Bronchial epithelial cell (primary cell): ENCODE measurements around the gene CSNK1D. TPM values are rescaled to one million over a fixed set of nuclear protein-coding genes. Genes with fewer than 3 reads are reported as not detected.

Source experiments
- DNase-seq: peaks from one replicate; pipeline ENCODE4 v3.0.0-alpha.2; 2010; ENCODE audit warnings: low read depth
- FAIRE-seq: peaks from 2 replicates; lab custom pipeline; 2011; peaks lifted over from hg19 to GRCh38; lab: Jason Lieb, UNC
- H3K27me3 ChIP-seq: 2 replicates; pipeline ENCODE4 v1.5.1; 2011; ENCODE audit warnings: low read length; ENCODE audit not compliant: control insufficient read depth, insufficient read depth
- H3K36me3 ChIP-seq: 2 replicates; pipeline ENCODE4 v1.5.1; 2011; ENCODE audit warnings: low read length; ENCODE audit not compliant: control insufficient read depth, insufficient read depth
- H3K4me3 ChIP-seq: 2 replicates; pipeline ENCODE4 v1.5.1; 2011; ENCODE audit warnings: mild to moderate bottlenecking, low read depth, low read length, control low read depth
- total RNA-seq: library from RNA; depleted of rRNA; stranded (reverse); fragments of >200 nt; gene quantifications from 2 replicates; pipeline ENCODE4 v1.2.1, GENCODE V29; 2014
- TF ChIP-seq, protein P1 (sequence below): IDR thresholded peaks from 2 replicates; pipeline ENCODE4 v1.5.1; 2011; ENCODE audit warnings: mild to moderate bottlenecking, moderate library complexity, low read length, control low read depth, inconsistent platforms; ENCODE audit not compliant: insufficient read depth, severe bottlenecking

The CSNK1D gene
- total RNA-seq, 1 donor from 2014 or later: 72.4 TPM

DNA sequence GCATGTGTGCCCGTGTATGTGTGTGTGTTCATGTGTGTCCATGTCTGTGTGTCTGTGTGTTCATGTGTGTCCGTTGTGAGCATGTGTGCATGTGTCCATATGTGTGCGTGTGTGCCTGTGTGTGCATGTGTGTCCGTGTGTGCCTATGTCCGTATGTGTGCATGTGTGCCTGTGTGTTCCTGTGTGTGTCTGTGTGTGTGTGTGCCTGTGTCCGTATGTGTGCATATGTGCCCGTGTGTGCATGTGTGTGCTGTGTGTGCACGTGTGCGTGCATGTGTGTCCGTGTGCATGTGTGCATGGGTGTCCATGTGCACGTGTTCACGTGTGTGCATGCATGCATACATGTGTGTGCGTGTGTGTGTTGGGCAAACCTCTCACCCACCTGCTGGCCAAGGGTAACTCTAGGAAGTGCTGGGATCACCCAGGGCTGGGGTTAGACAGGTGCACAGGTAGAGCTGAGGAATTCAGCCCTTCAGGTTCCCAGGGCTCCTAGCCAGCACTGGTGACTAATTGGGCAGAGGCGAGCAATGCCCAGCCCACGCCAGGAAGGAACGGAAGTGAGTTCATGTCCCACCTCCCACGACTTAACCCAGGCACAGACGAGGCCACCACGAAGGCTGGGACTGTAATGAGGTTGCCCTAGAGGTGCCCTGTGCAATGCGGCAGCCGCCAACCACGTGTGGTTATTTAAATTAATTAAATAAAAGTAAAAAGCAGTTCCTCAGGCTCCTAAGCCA, 8.2 kb upstream of the CSNK1D start:
- FAIRE-seq: peak; percentile 96
- Histone ChIP-seq H3K4me3 (no peak overlapping the region), H3K36me3 (no peaks in the 10 kb centered on the region), H3K27me3 (no peaks in the 10 kb centered on the region)
- peak; percentile 92 for DNase-seq
- TF ChIP-seq, protein P1, sequence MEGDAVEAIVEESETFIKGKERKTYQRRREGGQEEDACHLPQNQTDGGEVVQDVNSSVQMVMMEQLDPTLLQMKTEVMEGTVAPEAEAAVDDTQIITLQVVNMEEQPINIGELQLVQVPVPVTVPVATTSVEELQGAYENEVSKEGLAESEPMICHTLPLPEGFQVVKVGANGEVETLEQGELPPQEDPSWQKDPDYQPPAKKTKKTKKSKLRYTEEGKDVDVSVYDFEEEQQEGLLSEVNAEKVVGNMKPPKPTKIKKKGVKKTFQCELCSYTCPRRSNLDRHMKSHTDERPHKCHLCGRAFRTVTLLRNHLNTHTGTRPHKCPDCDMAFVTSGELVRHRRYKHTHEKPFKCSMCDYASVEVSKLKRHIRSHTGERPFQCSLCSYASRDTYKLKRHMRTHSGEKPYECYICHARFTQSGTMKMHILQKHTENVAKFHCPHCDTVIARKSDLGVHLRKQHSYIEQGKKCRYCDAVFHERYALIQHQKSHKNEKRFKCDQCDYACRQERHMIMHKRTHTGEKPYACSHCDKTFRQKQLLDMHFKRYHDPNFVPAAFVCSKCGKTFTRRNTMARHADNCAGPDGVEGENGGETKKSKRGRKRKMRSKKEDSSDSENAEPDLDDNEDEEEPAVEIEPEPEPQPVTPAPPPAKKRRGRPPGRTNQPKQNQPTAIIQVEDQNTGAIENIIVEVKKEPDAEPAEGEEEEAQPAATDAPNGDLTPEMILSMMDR: no peak

DNA sequence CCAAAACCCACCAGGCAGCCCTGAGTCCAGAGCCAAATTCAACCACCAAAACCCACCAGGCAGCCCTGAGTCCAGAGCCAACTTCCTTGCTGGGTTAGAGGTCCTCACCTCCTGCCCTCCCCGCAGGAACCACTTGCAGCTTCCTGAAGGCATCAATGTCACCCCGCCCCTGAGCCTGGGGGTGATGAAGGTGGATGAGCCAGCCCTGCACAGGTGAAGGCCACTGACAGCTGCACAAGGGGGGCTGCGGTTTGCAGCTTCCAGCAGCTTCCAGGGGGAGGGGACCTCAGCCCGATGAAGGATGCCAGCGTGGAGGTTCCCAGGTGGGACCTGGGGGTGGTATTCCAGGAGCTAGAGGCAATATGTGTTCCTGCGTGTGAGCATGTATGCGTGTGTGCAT, 7.6 kb upstream of the CSNK1D start:
- TF ChIP-seq, protein P1: no peak
- Histone ChIP-seq H3K27me3 (no peaks in the 10 kb centered on the region), H3K4me3 (no peak overlapping the region), H3K36me3 (no peaks in the 10 kb centered on the region)
- no peak for FAIRE-seq
- DNase-seq: no peak

DNA sequence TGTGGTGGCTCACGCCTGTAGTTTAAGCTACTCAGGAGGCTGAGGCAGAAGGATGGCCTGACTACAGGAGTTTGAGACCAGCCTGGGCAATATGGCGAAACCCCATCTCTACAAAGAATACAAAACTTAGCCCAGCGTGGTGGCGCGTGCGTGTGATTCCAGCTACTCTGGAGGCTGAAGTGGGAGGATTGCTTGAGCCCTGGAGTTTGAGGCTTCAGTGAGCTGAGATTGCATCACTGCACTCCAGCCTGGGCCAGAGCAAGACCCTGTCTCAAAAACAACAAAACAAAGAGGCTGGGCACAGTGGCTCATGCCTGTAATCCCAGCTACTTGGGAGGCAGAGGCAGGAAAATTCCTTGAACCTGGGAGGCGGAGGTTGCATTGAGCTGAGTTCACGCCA, 7.0 kb upstream of the CSNK1D start:
- Histone ChIP-seq H3K4me3 (no peak overlapping the region), H3K27me3 (no peaks in the 10 kb centered on the region), H3K36me3 (no peaks in the 10 kb centered on the region)
- DNase-seq (no peak), FAIRE-seq (no peak)
- TF ChIP-seq, protein P1: no peak

DNA sequence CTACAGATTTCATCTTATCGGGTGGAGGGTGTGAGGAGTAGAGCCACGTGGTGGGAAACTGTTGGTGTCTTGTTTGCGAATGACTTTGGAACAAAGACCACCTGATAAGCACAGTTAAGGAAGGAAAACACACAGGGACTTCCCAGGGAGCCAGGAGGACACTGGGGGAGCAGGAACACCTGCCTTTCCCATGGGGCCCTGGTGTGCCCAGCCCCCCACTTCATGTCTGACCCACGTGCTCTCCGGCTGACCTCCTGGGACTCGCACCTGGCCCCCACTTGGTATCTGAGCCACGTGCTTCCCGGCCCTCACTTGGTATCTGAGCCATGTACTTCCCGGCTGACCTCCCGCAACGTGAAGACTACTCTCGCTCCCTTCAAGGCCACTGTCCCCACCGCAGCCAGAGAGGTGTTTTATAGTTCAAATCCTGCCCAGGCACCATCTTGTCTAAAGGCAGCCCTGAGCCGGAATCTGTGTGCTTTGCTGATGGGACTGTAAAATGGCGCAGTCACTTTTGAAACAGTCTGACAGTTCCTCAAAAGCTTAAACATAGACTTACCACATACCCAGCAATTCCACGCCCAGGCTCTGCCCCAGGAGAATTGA, 5.4 kb upstream of the CSNK1D start:
- FAIRE-seq: no peak
- Histone ChIP-seq H3K36me3 (no peaks in the 10 kb centered on the region), H3K4me3 (no peak overlapping the region), H3K27me3 (no peaks in the 10 kb centered on the region)
- TF ChIP-seq, protein P1: no peak
- DNase-seq: no peak

DNA sequence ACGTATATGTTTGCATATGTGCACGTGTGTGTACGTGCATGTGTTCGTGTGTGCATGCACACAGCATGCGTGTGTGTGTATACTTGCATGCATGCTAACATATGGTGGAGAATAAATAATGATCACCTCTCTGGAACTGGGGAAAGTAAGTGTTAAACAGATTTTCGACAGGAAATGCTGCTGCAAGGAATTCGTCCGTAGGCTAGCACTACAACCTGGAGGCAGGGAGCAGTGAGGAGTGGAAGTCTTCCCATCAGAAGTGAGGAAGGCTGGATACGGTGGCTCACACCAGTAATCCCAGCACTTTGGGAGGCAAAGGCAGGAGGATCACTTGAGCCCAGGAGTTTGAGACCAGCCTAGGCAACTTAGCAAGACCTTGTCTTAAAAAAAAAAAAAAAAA, 4.8 kb upstream of the CSNK1D start:
- FAIRE-seq (peak; percentile 50), DNase-seq (no peak)
- H3K27me3 ChIP-seq: no peaks in the 10 kb centered on the region
- no peak overlapping the region for H3K4me3 ChIP-seq
- H3K36me3 ChIP-seq: no peaks in the 10 kb centered on the region
- TF ChIP-seq, protein P1: no peak
